MM.1S (cell line): Measurements from ENCODE around the gene PCIF1.

Experiments
- CTCF ChIP-seq: fragments of 300-600 bp; sonication (generic); IDR thresholded peaks from 2 replicates; pipeline ENCODE4 v1.5.1; 2016; ENCODE audit warnings: antibody characterized with exemption, low read length, mixed read lengths
- EZH2 ChIP-seq: fragments of 300-600 bp; sonication (generic); optimal IDR thresholded peaks from 2 replicates; pipeline ENCODE3; 2017; ENCODE audit warnings: low read depth, mild to moderate bottlenecking, antibody characterized with exemption, low read length, mixed read lengths

GRCh38 chr20:45940469-45940868 lies 6.0 kb downstream of the PCIF1 start:
- TF ChIP-seq CTCF (no peak), EZH2 (no peak)
